Loucy (cell line): Measurements from ENCODE around the gene PRAC2.

Experiments used
- H2AFZ ChIP-seq: fragments of 200-600 bp; sonication (generic); 2 replicates; pipeline ENCODE4 v1.6.0; 2016; ENCODE audit warnings: antibody characterized with exemption, mild to moderate bottlenecking, low read length, moderate library complexity
- H3F3A ChIP-seq: fragments of 200-600 bp; 2 replicates; pipeline ENCODE4 v1.6.0; 2016; ENCODE audit warnings: antibody characterized with exemption, low read depth, mild to moderate bottlenecking
- H3K27me3 ChIP-seq: fragments of 200-600 bp; sonication (generic); 2 replicates; pipeline ENCODE4 v1.6.1; 2014; ENCODE audit warnings: low read length, mild to moderate bottlenecking; ENCODE audit not compliant: insufficient read depth, poor library complexity, severe bottlenecking
- H3K36me3 ChIP-seq: fragments of 200-600 bp; sonication (generic); 2 replicates; pipeline ENCODE4 v1.6.1; 2016; ENCODE audit warnings: low read length; ENCODE audit not compliant: insufficient read depth
- H3K4me1 ChIP-seq: fragments of 200-600 bp; sonication (generic); 2 replicates; pipeline ENCODE4 v1.5.1; 2014; ENCODE audit warnings: low read length, mild to moderate bottlenecking; ENCODE audit not compliant: insufficient read depth, poor library complexity, severe bottlenecking
- H3K4me2 ChIP-seq: fragments of 200-600 bp; sonication (generic); 2 replicates; pipeline ENCODE4 v1.6.0; 2014; ENCODE audit warnings: antibody characterized with exemption, low read length, low read depth, mild to moderate bottlenecking; ENCODE audit not compliant: poor library complexity, severe bottlenecking
- H3K4me3 ChIP-seq: fragments of 200-600 bp; sonication (generic); 2 replicates; pipeline ENCODE4 v1.5.1; 2014; ENCODE audit warnings: low read length, mild to moderate bottlenecking, mixed read lengths; ENCODE audit not compliant: poor library complexity, severe bottlenecking
- H3K79me2 ChIP-seq: fragments of 200-600 bp; sonication (generic); 2 replicates; pipeline ENCODE4 v1.6.1; 2014; ENCODE audit warnings: low read length; ENCODE audit not compliant: insufficient read depth
- H3K9ac ChIP-seq: fragments of 200-600 bp; sonication (generic); 2 replicates; pipeline ENCODE4 v1.6.0; 2014; ENCODE audit warnings: mild to moderate bottlenecking, low read depth, low read length, moderate library complexity; ENCODE audit not compliant: poor library complexity, severe bottlenecking
- H3K9me2 ChIP-seq: fragments of 200-600 bp; sonication (generic); replicated peaks from 2 replicates; pipeline ENCODE4 v1.6.1; 2016; ENCODE audit warnings: low read depth, low read length, mixed read lengths
- H3K9me3 ChIP-seq: fragments of 200-600 bp; sonication (generic); 2 replicates; pipeline ENCODE4 v1.6.1; 2014; ENCODE audit warnings: mild to moderate bottlenecking, antibody characterized with exemption, low read length, low read depth; ENCODE audit not compliant: insufficient read depth
- H4K20me1 ChIP-seq: fragments of 200-600 bp; sonication (generic); 2 replicates; pipeline ENCODE4 v1.6.0; 2014; ENCODE audit warnings: antibody characterized with exemption, low read length, mild to moderate bottlenecking; ENCODE audit not compliant: insufficient read depth, poor library complexity, severe bottlenecking
- EZH2phosphoT487 ChIP-seq: fragments of 200-600 bp; IDR thresholded peaks from 2 replicates; pipeline ENCODE4 v1.6.1; 2018; ENCODE audit warnings: antibody characterized with exemption, mild to moderate bottlenecking, moderate library complexity, borderline replicate concordance
- TF ChIP-seq, protein P1 (sequence below): fragments of 200-600 bp; sonication (generic); conservative IDR thresholded peaks from 2 replicates; pipeline ENCODE4 v1.5.1; 2014; ENCODE audit warnings: mild to moderate bottlenecking, antibody characterized with exemption, low read length

Gene PRAC2

GRCh38 chr17:48726916-48727286, 3.9 kb downstream of the PRAC2 start:
- H3K4me2 ChIP-seq = no peak overlapping the region
- H4K20me1 ChIP-seq = no peaks in the 10 kb centered on the region
- H3K36me3 ChIP-seq = no peaks in the 10 kb centered on the region
- no peaks in the 10 kb centered on the region for H3K9me2 ChIP-seq
- no peaks in the 10 kb centered on the region for H3K79me2 ChIP-seq
- H3F3A ChIP-seq = no peaks in the 10 kb centered on the region
- no peak overlapping the region for H3K9ac ChIP-seq
- H2AFZ ChIP-seq = no peak overlapping the region
- no peaks in the 10 kb centered on the region for H3K27me3 ChIP-seq
- no peak for TF ChIP-seq EZH2phosphoT487
- TF ChIP-seq, protein P1, sequence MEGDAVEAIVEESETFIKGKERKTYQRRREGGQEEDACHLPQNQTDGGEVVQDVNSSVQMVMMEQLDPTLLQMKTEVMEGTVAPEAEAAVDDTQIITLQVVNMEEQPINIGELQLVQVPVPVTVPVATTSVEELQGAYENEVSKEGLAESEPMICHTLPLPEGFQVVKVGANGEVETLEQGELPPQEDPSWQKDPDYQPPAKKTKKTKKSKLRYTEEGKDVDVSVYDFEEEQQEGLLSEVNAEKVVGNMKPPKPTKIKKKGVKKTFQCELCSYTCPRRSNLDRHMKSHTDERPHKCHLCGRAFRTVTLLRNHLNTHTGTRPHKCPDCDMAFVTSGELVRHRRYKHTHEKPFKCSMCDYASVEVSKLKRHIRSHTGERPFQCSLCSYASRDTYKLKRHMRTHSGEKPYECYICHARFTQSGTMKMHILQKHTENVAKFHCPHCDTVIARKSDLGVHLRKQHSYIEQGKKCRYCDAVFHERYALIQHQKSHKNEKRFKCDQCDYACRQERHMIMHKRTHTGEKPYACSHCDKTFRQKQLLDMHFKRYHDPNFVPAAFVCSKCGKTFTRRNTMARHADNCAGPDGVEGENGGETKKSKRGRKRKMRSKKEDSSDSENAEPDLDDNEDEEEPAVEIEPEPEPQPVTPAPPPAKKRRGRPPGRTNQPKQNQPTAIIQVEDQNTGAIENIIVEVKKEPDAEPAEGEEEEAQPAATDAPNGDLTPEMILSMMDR = no peak
- no peak overlapping the region for H3K4me3 ChIP-seq
- no peaks in the 10 kb centered on the region for H3K9me3 ChIP-seq
- no peaks in the 10 kb centered on the region for H3K4me1 ChIP-seq

DNA sequence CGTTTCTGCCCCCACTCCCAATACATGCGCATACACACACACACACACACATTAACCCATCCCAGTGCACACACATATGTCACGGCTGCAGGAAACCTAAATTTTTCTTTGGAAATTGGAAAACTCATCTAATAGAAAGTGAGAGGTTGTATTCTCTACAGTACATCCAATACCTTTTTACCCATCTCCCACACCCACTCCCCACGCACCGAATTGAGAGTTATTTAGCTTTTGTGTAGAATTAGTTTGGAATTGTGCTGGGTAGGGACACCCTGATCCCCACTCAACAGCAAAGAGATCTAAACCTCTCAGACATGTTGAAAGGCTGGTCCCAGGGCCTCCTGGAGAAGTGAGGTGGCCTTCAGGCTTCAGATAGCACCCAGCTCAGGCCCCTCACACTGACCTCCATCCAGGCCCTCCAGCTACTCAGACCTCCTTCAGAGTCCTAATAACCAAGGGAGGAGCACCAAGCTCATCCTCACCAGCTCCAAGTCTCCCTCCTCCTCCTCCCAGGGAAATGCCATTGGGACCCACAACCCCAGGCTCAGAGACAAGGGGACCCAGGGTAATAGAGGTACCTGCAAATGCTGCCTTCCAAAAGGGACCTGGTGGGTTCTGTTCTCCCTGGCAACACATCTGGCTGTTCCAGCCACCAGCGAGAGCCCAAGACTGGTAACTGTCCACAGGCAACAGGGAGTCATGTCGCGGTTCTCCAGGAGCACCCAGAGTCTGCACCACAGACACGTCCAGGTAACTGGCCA, 4.6 kb downstream of the PRAC2 start:
- H3K36me3 ChIP-seq = no peaks in the 10 kb centered on the region
- no peaks in the 10 kb centered on the region for H4K20me1 ChIP-seq
- no peak overlapping the region for H2AFZ ChIP-seq
- no peaks in the 10 kb centered on the region for H3K27me3 ChIP-seq
- no peak for TF ChIP-seq EZH2phosphoT487
- TF ChIP-seq, protein P1 = no peak
- H3K79me2 ChIP-seq = no peaks in the 10 kb centered on the region
- H3K9me2 ChIP-seq = no peaks in the 10 kb centered on the region
- no peak overlapping the region for H3K4me3 ChIP-seq
- H3K9ac ChIP-seq = no peak overlapping the region
- H3K9me3 ChIP-seq = no peaks in the 10 kb centered on the region
- no peaks in the 10 kb centered on the region for H3K4me1 ChIP-seq
- H3K4me2 ChIP-seq = no peak overlapping the region
- no peaks in the 10 kb centered on the region for H3F3A ChIP-seq

GRCh38 chr17:48728232-48729231, 5.5 kb downstream of the PRAC2 start, which contains the start of gene HOXB13:
HOXB13 (minus strand) TSS chr17:48728750; CDS start chr17:48728593, 157 bp downstream.
- Histone ChIP-seq H3K4me2 (no peak within 1 kb of the TSS), H2AFZ (no peak within 1 kb of the TSS), H3K4me1 (no peaks in the 10 kb centered on the region), H3K27me3 (no peaks in the 10 kb centered on the region), H3K79me2 (no peaks in the 10 kb centered on the region), H3K4me3 (no peak within 1 kb of the TSS), H3K9me3 (no peaks in the 10 kb centered on the region), H3K36me3 (no peaks in the 10 kb centered on the region), H3K9ac (no peak within 1 kb of the TSS), H3K9me2 (no peaks in the 10 kb centered on the region), H4K20me1 (no peaks in the 10 kb centered on the region), H3F3A (no peaks in the 10 kb centered on the region)
- TF ChIP-seq, protein P1 = no peak
- TF ChIP-seq EZH2phosphoT487 = no peak
